IMR-90 (cell line): ENCODE measurements around the gene CHCHD1. TPM values are rescaled to one million over a fixed set of nuclear protein-coding genes. Genes with fewer than 3 reads are reported as not detected.
A peak's percentile ranks its signal among the peaks of the same experiment; 100 is the strongest.

Experiments used
- ATAC-seq: fragments of 200-7000 bp; cut with Tn5 transposase; 2 replicates; pipeline ENCODE4 v1.9.1; 2020; ENCODE audit warnings: low read depth, mild to moderate bottlenecking, moderate library complexity
- BruUV-seq: library from RNA; stranded (reverse); fragments of 400-500 nt; replicated peaks from 2 replicates; lab custom pipeline; 2021; lab: Mats Ljungman, UMichigan
- CTCF ChIA-PET: fragments of 300-600 bp; formaldehyde crosslinking; extraction: SDS; loops from one replicate; lab custom pipeline; 2021; ENCODE audit warnings: antibody characterized with exemption; lab: Yijun Ruan, JAX
- POLR2A ChIA-PET: fragments of 300-600 bp; sonication (Branson Sonifier 250); formaldehyde crosslinking; loops from one replicate; lab custom pipeline; 2022; ENCODE audit warnings: antibody characterized with exemption; ENCODE audit not compliant: unreplicated experiment; lab: Charles Lee
- DNase-seq: peaks from one replicate; pipeline ENCODE4 v3.0.0; 2013
- H2AFZ ChIP-seq: replicated peaks from 2 replicates; pipeline ENCODE3; 2013; ENCODE audit warnings: low read length, mild to moderate bottlenecking; ENCODE audit not compliant: poor library complexity
- H2AK5ac ChIP-seq: 2 replicates; pipeline ENCODE4 v1.6.1; 2013; ENCODE audit warnings: low read depth, low read length, inconsistent platforms
- H2AK9ac ChIP-seq: replicated peaks from 2 replicates; pipeline ENCODE3; 2013; ENCODE audit warnings: mild to moderate bottlenecking, low read depth, low read length, moderate library complexity; ENCODE audit not compliant: poor library complexity
- H2BK120ac ChIP-seq: 2 replicates; pipeline ENCODE4 v1.6.1; 2013; ENCODE audit warnings: low read depth, low read length, inconsistent platforms
- H2BK15ac ChIP-seq: 3 replicates; pipeline ENCODE4 v1.6.1; 2013; ENCODE audit warnings: low read depth, low read length, inconsistent platforms
- H2BK20ac ChIP-seq: 2 replicates; pipeline ENCODE4 v1.6.1; 2013; ENCODE audit warnings: low read depth, mild to moderate bottlenecking, inconsistent platforms, low read length, moderate library complexity
- H2BK5ac ChIP-seq: 2 replicates; pipeline ENCODE4 v1.6.1; 2013; ENCODE audit warnings: mild to moderate bottlenecking, low read depth, low read length, inconsistent platforms; ENCODE audit not compliant: poor library complexity, severe bottlenecking
- H3K14ac ChIP-seq: replicated peaks from 2 replicates; pipeline ENCODE4 v1.6.1; 2013; ENCODE audit warnings: low read depth, low read length, inconsistent platforms
- H3K18ac ChIP-seq: 2 replicates; pipeline ENCODE4 v1.6.1; 2013; ENCODE audit warnings: low read depth, low read length, control low read depth
- H3K23ac ChIP-seq: 2 replicates; pipeline ENCODE4 v1.6.1; 2013; ENCODE audit warnings: low read depth, low read length, inconsistent platforms
- H3K27ac ChIP-seq: 2 replicates; pipeline ENCODE4 v1.5.1; 2013; ENCODE audit warnings: mild to moderate bottlenecking, control low read depth, low read length; ENCODE audit not compliant: insufficient read depth
- H3K27me3 ChIP-seq: 2 replicates; pipeline ENCODE4 v1.6.1; 2013; ENCODE audit warnings: low read length; ENCODE audit not compliant: control insufficient read depth, insufficient read depth
- H3K36me3 ChIP-seq: 2 replicates; pipeline ENCODE4 v1.6.1; 2013; ENCODE audit warnings: low read length, mixed read lengths; ENCODE audit not compliant: control insufficient read depth, insufficient read depth
- H3K4ac ChIP-seq: 2 replicates; pipeline ENCODE4 v1.6.1; 2013; ENCODE audit warnings: low read depth, low read length, inconsistent platforms
- H3K4me1 ChIP-seq: 2 replicates; pipeline ENCODE4 v1.6.1; 2013; ENCODE audit warnings: low read length, mixed read lengths; ENCODE audit not compliant: control insufficient read depth, insufficient read depth
- H3K4me2 ChIP-seq: 2 replicates; pipeline ENCODE4 v1.6.1; 2013; ENCODE audit warnings: low read depth, mild to moderate bottlenecking, control low read depth, low read length, moderate library complexity
- H3K4me3 ChIP-seq: 2 replicates; pipeline ENCODE4 v1.5.1; 2013; ENCODE audit warnings: low read depth, mild to moderate bottlenecking, control low read depth, low read length, moderate library complexity; ENCODE audit not compliant: insufficient read depth
- H3K56ac ChIP-seq: 2 replicates; pipeline ENCODE4 v1.6.1; 2013; ENCODE audit warnings: low read length, inconsistent platforms; ENCODE audit not compliant: insufficient read depth; ENCODE audit errors: extremely low read depth
- H3K79me1 ChIP-seq, 2 experiments: 2 replicates each; pipeline ENCODE4 v1.6.1; 2013; ENCODE audit warnings: low read length in 2 of 2, inconsistent platforms in 1 of 2, low read depth in 1 of 2
- H3K9ac ChIP-seq: 2 replicates; pipeline ENCODE4 v1.6.1; 2013; ENCODE audit warnings: low read depth, low read length, control low read depth
- H3K9me1 ChIP-seq: 2 replicates; pipeline ENCODE4 v1.6.1; 2013; ENCODE audit warnings: low read length, inconsistent platforms; ENCODE audit not compliant: insufficient read depth
- H3K9me3 ChIP-seq: 2 replicates; pipeline ENCODE4 v1.6.1; 2013; ENCODE audit warnings: low read length; ENCODE audit not compliant: control insufficient read depth, insufficient read depth
- H4K20me1 ChIP-seq: 2 replicates; pipeline ENCODE4 v1.6.1; 2013; ENCODE audit warnings: low read length, inconsistent platforms; ENCODE audit not compliant: insufficient read depth
- H4K5ac ChIP-seq: 2 replicates; pipeline ENCODE4 v1.6.1; 2013; ENCODE audit warnings: mild to moderate bottlenecking, low read depth, low read length, control low read depth
- H4K8ac ChIP-seq, 2 experiments: 2 replicates each; pipeline ENCODE4 v1.6.1; 2013; ENCODE audit warnings: low read depth in 2 of 2, low read length in 2 of 2, control low read depth in 1 of 2, inconsistent platforms in 1 of 2
- H4K91ac ChIP-seq: 2 replicates; pipeline ENCODE4 v1.6.1; 2013; ENCODE audit warnings: low read depth, low read length, inconsistent platforms; ENCODE audit not compliant: insufficient read depth
- BHLHE40 ChIP-seq: fragments of 150-350 bp; IDR thresholded peaks from 2 replicates; pipeline ENCODE4 v1.6.1; 2016; ENCODE audit warnings: mild to moderate bottlenecking, low read depth, low read length
- CEBPB ChIP-seq: IDR thresholded peaks from 2 replicates; pipeline ENCODE4 v1.6.1; 2012; ENCODE audit warnings: low read depth, low read length, improper control_type of control experiment
- ELK1 ChIP-seq: fragments of 150-350 bp; IDR thresholded peaks from 2 replicates; pipeline ENCODE4 v1.6.1; 2016; ENCODE audit warnings: low read depth, mild to moderate bottlenecking, low read length, moderate library complexity, borderline replicate concordance
- FOS ChIP-seq: fragments of 150-350 bp; IDR thresholded peaks from 2 replicates; pipeline ENCODE4 v1.6.1; 2016; ENCODE audit warnings: low read depth, low read length
- MAFK ChIP-seq: IDR thresholded peaks from 2 replicates; pipeline ENCODE4 v1.6.1; 2012; ENCODE audit warnings: low read depth, low read length, improper control_type of control experiment
- MAZ ChIP-seq: IDR thresholded peaks from 2 replicates; pipeline ENCODE4 v1.6.1; 2012; ENCODE audit warnings: low read depth, mild to moderate bottlenecking, low read length, improper control_type of control experiment, moderate library complexity, borderline replicate concordance
- MXI1 ChIP-seq: IDR thresholded peaks from 2 replicates; pipeline ENCODE4 v1.6.1; 2012; ENCODE audit warnings: low read depth, mild to moderate bottlenecking, low read length, moderate library complexity, borderline replicate concordance
- NFE2L2 ChIP-seq: fragments of 150-350 bp; IDR thresholded peaks from 2 replicates; pipeline ENCODE4 v1.6.1; 2016; ENCODE audit warnings: low read depth, mild to moderate bottlenecking, low read length
- POLR2A ChIP-seq: IDR thresholded peaks from 2 replicates; pipeline ENCODE4 v1.6.1; 2012; ENCODE audit warnings: mild to moderate bottlenecking, low read depth, low read length
- RAD21 ChIP-seq: IDR thresholded peaks from 2 replicates; pipeline ENCODE4 v1.6.1; 2012; ENCODE audit warnings: low read length, improper control_type of control experiment
- RCOR1 ChIP-seq: IDR thresholded peaks from 2 replicates; pipeline ENCODE4 v1.6.1; 2012; ENCODE audit warnings: mild to moderate bottlenecking, low read length, improper control_type of control experiment; ENCODE audit not compliant: insufficient replicate concordance
- SMC3 ChIP-seq: fragments of 150-350 bp; IDR thresholded peaks from 2 replicates; pipeline ENCODE4 v1.6.1; 2016; ENCODE audit warnings: low read depth, mild to moderate bottlenecking, antibody characterized with exemption, low read length, moderate library complexity
- WGBS, 2 experiments: methylation state at CpG; one replicate each; pipeline versions ENCODE4 v1.1.5 to v1.1.7; 2013; ENCODE audit warnings: missing lambda C conversion rate in 2 of 2; ENCODE audit not compliant: insufficient read length in 1 of 2; ENCODE audit errors: extremely low coverage in 2 of 2; 5-methylcytosine and 5-hydroxymethylcytosine counted together
- dilution Hi-C: fragments of 300-500 bp; cut with HindIII; formaldehyde crosslinking; loops from one replicate; pipeline ENCODE4 v1.14.3; 2018; ENCODE audit warnings: low sequenced_read_pairs; ENCODE audit not compliant: unreplicated experiment
- in situ Hi-C: fragments of 300-500 bp; cut with MboI; formaldehyde crosslinking; loops from 3 replicates; pipeline ENCODE4 v1.14.3; 2019; ENCODE audit warnings: low sequenced_read_pairs, inconsistent platforms, mixed read lengths
- intact Hi-C: fragments of 100-400 bp; cut with micrococcal nuclease; formaldehyde crosslinking; loops from 2 replicates; pipeline ENCODE4 v1.10.0; 2022
- polyA plus RNA-seq, 3 experiments: library from polyadenylated mRNA; depleted of rRNA; stranded (reverse); fragments of >200 nt; gene quantifications; 2 replicates each; pipeline ENCODE4 v1.2.3, GENCODE V29; 2012; ENCODE audit warnings: low replicate concordance in 1 of 3
- total RNA-seq: library from RNA; depleted of rRNA; stranded (reverse); fragments of >200 nt; gene quantifications from 2 replicates; pipeline ENCODE4 v1.2.3, GENCODE V29; 2012
- TF ChIP-seq, protein P1 (sequence below): conservative IDR thresholded peaks from 2 replicates; pipeline ENCODE4 v1.5.1; 2012; ENCODE audit warnings: mild to moderate bottlenecking, low read depth, low read length, improper control_type of control experiment
- TF ChIP-seq, protein P2 (sequence below): fragments of 150-350 bp; IDR thresholded peaks from 2 replicates; pipeline ENCODE4 v1.6.1; 2017; ENCODE audit warnings: mild to moderate bottlenecking, antibody characterized with exemption, low read length, low read depth

CHCHD1 gene
- total and polyA plus RNA-seq, 2 of the 4 experiments (the other 2 are of a cell fraction) = 11.5 to 21.0 TPM

DNA sequence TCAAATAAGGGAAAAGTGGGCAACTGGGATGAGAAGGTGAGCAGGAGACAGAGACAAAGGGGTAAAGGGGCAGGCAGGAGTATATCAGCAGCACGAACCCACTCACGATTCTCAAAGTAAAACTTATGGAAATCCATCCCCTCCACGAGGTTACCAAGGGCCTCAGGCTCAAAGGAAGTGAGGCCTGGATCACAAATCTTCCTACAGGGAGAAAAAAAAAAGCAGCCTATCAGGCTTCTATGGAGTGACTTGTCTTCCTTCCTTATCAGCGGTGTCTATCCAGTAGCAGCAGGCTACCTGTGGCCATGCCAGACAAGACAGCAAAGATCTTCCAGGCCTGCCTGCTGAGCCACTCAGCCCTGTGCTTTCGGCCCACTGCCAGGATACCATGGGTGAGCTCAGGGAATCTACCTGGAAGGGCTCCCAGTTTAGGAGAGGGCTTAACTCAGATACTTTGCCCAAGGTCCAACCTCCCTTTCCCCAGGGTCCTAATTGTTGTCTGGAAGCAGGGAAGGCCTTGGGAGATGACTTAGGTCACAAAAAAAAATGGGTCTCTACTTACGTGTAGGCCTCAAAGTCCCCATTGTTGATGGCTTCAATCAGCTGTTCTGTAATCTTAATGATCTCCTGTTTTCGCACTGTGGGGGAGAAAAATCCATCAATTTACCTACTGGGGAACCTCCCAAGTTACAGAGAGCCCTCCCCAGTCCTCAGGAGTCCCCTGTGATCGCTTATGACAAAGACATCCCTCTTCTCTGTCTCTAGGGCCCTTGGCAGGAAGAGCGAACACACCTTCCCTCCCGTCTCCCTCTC, 35.3 kb downstream of the CHCHD1 start:
- Histone ChIP-seq H3K23ac (peak overlapping the region; percentile 28; the same call in 1 of the 2 replicates), H2AK9ac (peak overlapping the region; percentile 35), H3K56ac (peak overlapping the region; percentile 71), H3K36me3 (peaks cover 29% of the 10 kb centered on the region), H4K5ac (peak overlapping the region; percentile 89), H3K9ac (no peak overlapping the region), H2AK5ac (peak overlapping the region; percentile 94), H3K9me3 (no peaks in the 10 kb centered on the region), H3K27ac (peak overlapping the region; percentile 88), H3K4me1 (peaks cover 10% of the 10 kb centered on the region), H2BK20ac (peak overlapping the region; percentile 82; the same call in 1 of the 2 replicates), H2BK15ac (peak overlapping the region; percentile 95; the same call in 2 of the 3 replicates), H4K20me1 (no peaks in the 10 kb centered on the region), H3K4me2 (no peak overlapping the region), H3K4ac (peak overlapping the region; percentile 84), H3K4me3 (no peak overlapping the region), H3K79me1 (peaks cover 0 to 9% of the 10 kb centered on the region in 2 experiments; a peak in 1 of 4 replicates), H3K9me1 (peaks cover 10% of the 10 kb centered on the region; the same call in 1 of the 2 replicates), H2AFZ (peak overlapping the region; percentile 68), H4K8ac (peak overlapping the region; percentile 49 to 82; a peak in 3 of 4 replicates), H3K18ac (peak overlapping the region; percentile 83), H2BK120ac (peak overlapping the region; percentile 89), H4K91ac (peak overlapping the region; percentile 95), H3K27me3 (no peaks in the 10 kb centered on the region), H3K14ac (peak overlapping the region; percentile 94), H2BK5ac (peak overlapping the region; percentile 61)
- ChIA-PET CTCF (no interaction called here), POLR2A (interaction anchor here (0.5 kb wide), 1 partner anchor 234 kb away, joined by 17 read pairs; no protein-coding TSS in a partner anchor)
- intact Hi-C loops (no loop called here), in situ Hi-C loops (no loop called here), dilution Hi-C loops (no loop called here)
- WGBS, 2 experiments = no CpG with 5 or more reads among the region's 10 CpGs
- TF ChIP-seq SMC3 = no peak
- TF ChIP-seq BHLHE40 = no peak
- TF ChIP-seq FOS = no peak
- no peak for TF ChIP-seq POLR2A
- TF ChIP-seq MAZ = no peak
- no peak for TF ChIP-seq NFE2L2
- TF ChIP-seq, protein P1, sequence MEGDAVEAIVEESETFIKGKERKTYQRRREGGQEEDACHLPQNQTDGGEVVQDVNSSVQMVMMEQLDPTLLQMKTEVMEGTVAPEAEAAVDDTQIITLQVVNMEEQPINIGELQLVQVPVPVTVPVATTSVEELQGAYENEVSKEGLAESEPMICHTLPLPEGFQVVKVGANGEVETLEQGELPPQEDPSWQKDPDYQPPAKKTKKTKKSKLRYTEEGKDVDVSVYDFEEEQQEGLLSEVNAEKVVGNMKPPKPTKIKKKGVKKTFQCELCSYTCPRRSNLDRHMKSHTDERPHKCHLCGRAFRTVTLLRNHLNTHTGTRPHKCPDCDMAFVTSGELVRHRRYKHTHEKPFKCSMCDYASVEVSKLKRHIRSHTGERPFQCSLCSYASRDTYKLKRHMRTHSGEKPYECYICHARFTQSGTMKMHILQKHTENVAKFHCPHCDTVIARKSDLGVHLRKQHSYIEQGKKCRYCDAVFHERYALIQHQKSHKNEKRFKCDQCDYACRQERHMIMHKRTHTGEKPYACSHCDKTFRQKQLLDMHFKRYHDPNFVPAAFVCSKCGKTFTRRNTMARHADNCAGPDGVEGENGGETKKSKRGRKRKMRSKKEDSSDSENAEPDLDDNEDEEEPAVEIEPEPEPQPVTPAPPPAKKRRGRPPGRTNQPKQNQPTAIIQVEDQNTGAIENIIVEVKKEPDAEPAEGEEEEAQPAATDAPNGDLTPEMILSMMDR = no peak
- no peak for TF ChIP-seq CEBPB
- TF ChIP-seq MXI1 = no peak
- TF ChIP-seq MAFK = no peak
- TF ChIP-seq ELK1 = no peak
- TF ChIP-seq, protein P2, sequence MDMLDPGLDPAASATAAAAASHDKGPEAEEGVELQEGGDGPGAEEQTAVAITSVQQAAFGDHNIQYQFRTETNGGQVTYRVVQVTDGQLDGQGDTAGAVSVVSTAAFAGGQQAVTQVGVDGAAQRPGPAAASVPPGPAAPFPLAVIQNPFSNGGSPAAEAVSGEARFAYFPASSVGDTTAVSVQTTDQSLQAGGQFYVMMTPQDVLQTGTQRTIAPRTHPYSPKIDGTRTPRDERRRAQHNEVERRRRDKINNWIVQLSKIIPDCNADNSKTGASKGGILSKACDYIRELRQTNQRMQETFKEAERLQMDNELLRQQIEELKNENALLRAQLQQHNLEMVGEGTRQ = no peak
- TF ChIP-seq RAD21 = no peak
- TF ChIP-seq RCOR1 = no peak
- ATAC-seq (no peak), DNase-seq (no peak)
- no TSS peak for BruUV-seq
